ENCODE data around the gene ZSCAN32. TPM values are rescaled to one million over a fixed set of nuclear protein-coding genes. Genes with fewer than 3 reads are reported as not detected.

ZSCAN32 gene
- 10 to 100 TPM; 12.7 to 13.2 (median 12.7) TPM for total RNA-seq

- DNase-seq (peak; percentile 97), ATAC-seq (peak; percentile 98 to 99)
- Mint-ChIP-seq H3K4me1 (ENCODE audit: low read depth) (peaks cover 49% of the 10 kb centered on the region), H3K36me3 (ENCODE audit: insufficient read depth) (peaks cover 50% of the 10 kb centered on the region), H3K4me3 (peak within 1 kb of the TSS; percentile 95), H3K27me3 (ENCODE audit: low read depth) (no peaks in the 10 kb centered on the region), H3K9me3 (peaks cover 20% of the 10 kb centered on the region)
Measured at GRCh38 chr16:3400779-3401688, at the start of gene ZSCAN32, which contains the start of gene ZNF174. Gene ZSCAN32 (minus strand): TSS chr16:3401004. CDS start chr16:3397557, 3,447 bp downstream. Gene ZNF174 (plus strand): TSS chr16:3401215. CDS start chr16:3402005, 790 bp downstream.

- DNase-seq (peak; percentile 18), ATAC-seq (peak; percentile 70)
- H3K36me3 Mint-ChIP-seq (ENCODE audit: insufficient read depth): peaks cover 22% of the 10 kb centered on the region
- H3K4me3 Mint-ChIP-seq: peak overlapping the region; percentile 99
- H3K27me3 Mint-ChIP-seq (ENCODE audit: low read depth): no peaks in the 10 kb centered on the region
- peaks cover 4% of the 10 kb centered on the region for H3K9me3 Mint-ChIP-seq
- peaks cover 23% of the 10 kb centered on the region for H3K4me1 Mint-ChIP-seq (ENCODE audit: low read depth)
Measured at GRCh38 chr16:3444032-3444388, 43.2 kb upstream of the ZSCAN32 start.

GRCh38 chr16:3443108-3444031, 42.6 kb upstream of the ZSCAN32 start, which contains the start of the genes NAA60 and ZNF597:
Gene NAA60 (plus strand): TSS chr16:3443680. CDS start chr16:3476228, 32,548 bp downstream.
Gene ZNF597 (minus strand): TSS chr16:3443504. CDS start chr16:3443153, 351 bp downstream.
- Mint-ChIP-seq H3K27me3 (ENCODE audit: low read depth) (no peaks in the 10 kb centered on the region), H3K9me3 (peaks cover 4% of the 10 kb centered on the region), H3K36me3 (ENCODE audit: insufficient read depth) (peaks cover 22% of the 10 kb centered on the region), H3K4me1 (ENCODE audit: low read depth) (peaks cover 23% of the 10 kb centered on the region), H3K4me3 (peak within 1 kb of the TSS; percentile 99)
- ATAC-seq (peak; percentile 93 to 95), DNase-seq (peak; percentile 70)

GRCh38 chr16:3439637-3440036, 38.8 kb upstream of the ZSCAN32 start:
- Mint-ChIP-seq H3K4me1 (ENCODE audit: low read depth) (peaks cover 18% of the 10 kb centered on the region), H3K27me3 (ENCODE audit: low read depth) (peaks cover 3% of the 10 kb centered on the region), H3K36me3 (ENCODE audit: insufficient read depth) (peaks cover 24% of the 10 kb centered on the region), H3K9me3 (peaks cover 4% of the 10 kb centered on the region), H3K4me3 (no peak overlapping the region)
- ATAC-seq (no peak), DNase-seq (no peak)

- Mint-ChIP-seq H3K27me3 (ENCODE audit: low read depth) (peaks cover 3% of the 10 kb centered on the region), H3K9me3 (peaks cover 8% of the 10 kb centered on the region), H3K4me3 (no peak overlapping the region), H3K4me1 (ENCODE audit: low read depth) (peaks cover 14% of the 10 kb centered on the region), H3K36me3 (ENCODE audit: insufficient read depth) (peaks cover 12% of the 10 kb centered on the region)
- ATAC-seq (no peak), DNase-seq (no peak)
Measured at GRCh38 chr16:3434373-3434772, 33.6 kb upstream of the ZSCAN32 start.

GRCh38 chr16:3431779-3432219, 31.0 kb upstream of the ZSCAN32 start:
- H3K36me3 Mint-ChIP-seq (ENCODE audit: insufficient read depth): peaks cover 8% of the 10 kb centered on the region
- ATAC-seq: peak; percentile 81 to 90
- peaks cover 12% of the 10 kb centered on the region for H3K4me1 Mint-ChIP-seq (ENCODE audit: low read depth)
- no peaks in the 10 kb centered on the region for H3K27me3 Mint-ChIP-seq (ENCODE audit: low read depth)
- peaks cover 8% of the 10 kb centered on the region for H3K9me3 Mint-ChIP-seq
- DNase-seq: peak; percentile 12
- H3K4me3 Mint-ChIP-seq: peak overlapping the region; percentile 56

- H3K4me1 Mint-ChIP-seq (ENCODE audit: low read depth): no peaks in the 10 kb centered on the region
- H3K27me3 Mint-ChIP-seq (ENCODE audit: low read depth): no peaks in the 10 kb centered on the region
- H3K4me3 Mint-ChIP-seq: no peak overlapping the region
- H3K9me3 Mint-ChIP-seq: peaks cover 36% of the 10 kb centered on the region
- DNase-seq: no peak
- no peak for ATAC-seq
- peaks cover 17% of the 10 kb centered on the region for H3K36me3 Mint-ChIP-seq (ENCODE audit: insufficient read depth)
Measured at GRCh38 chr16:3413730-3414379, 13.1 kb upstream of the ZSCAN32 start.

- no peak for ATAC-seq
- H3K4me3 Mint-ChIP-seq: no peak overlapping the region
- H3K4me1 Mint-ChIP-seq (ENCODE audit: low read depth): peaks cover 5% of the 10 kb centered on the region
- H3K27me3 Mint-ChIP-seq (ENCODE audit: low read depth): no peaks in the 10 kb centered on the region
- H3K9me3 Mint-ChIP-seq: peaks cover 43% of the 10 kb centered on the region
- no peak for DNase-seq
- peaks cover 59% of the 10 kb centered on the region for H3K36me3 Mint-ChIP-seq (ENCODE audit: insufficient read depth)
Measured at GRCh38 chr16:3408561-3409197, 7.9 kb upstream of the ZSCAN32 start.

- DNase-seq (no peak), ATAC-seq (no peak)
- peaks cover 52% of the 10 kb centered on the region for H3K36me3 Mint-ChIP-seq (ENCODE audit: insufficient read depth)
- no peaks in the 10 kb centered on the region for H3K27me3 Mint-ChIP-seq (ENCODE audit: low read depth)
- H3K4me1 Mint-ChIP-seq (ENCODE audit: low read depth): peaks cover 43% of the 10 kb centered on the region
- peaks cover 21% of the 10 kb centered on the region for H3K9me3 Mint-ChIP-seq
- peak overlapping the region; percentile 95 for H3K4me3 Mint-ChIP-seq
Measured at GRCh38 chr16:3401719-3402397, 1.1 kb upstream of the ZSCAN32 start.

GRCh38 chr16:3400446-3400778, 392 bp downstream of the ZSCAN32 start:
- peak overlapping the region; percentile 95 for H3K4me3 Mint-ChIP-seq
- H3K9me3 Mint-ChIP-seq: peaks cover 16% of the 10 kb centered on the region
- peaks cover 50% of the 10 kb centered on the region for H3K36me3 Mint-ChIP-seq (ENCODE audit: insufficient read depth)
- no peaks in the 10 kb centered on the region for H3K27me3 Mint-ChIP-seq (ENCODE audit: low read depth)
- DNase-seq (no peak), ATAC-seq (peak in 1 of 2 donors; percentile 52)
- peaks cover 50% of the 10 kb centered on the region for H3K4me1 Mint-ChIP-seq (ENCODE audit: low read depth)

GRCh38 chr16:3389663-3390338, 11.0 kb downstream of the ZSCAN32 start:
- ATAC-seq (no peak), DNase-seq (no peak)
- Mint-ChIP-seq H3K4me1 (ENCODE audit: low read depth) (peaks cover 6% of the 10 kb centered on the region), H3K9me3 (peaks cover 45% of the 10 kb centered on the region), H3K36me3 (ENCODE audit: insufficient read depth) (peaks cover 81% of the 10 kb centered on the region), H3K27me3 (ENCODE audit: low read depth) (no peaks in the 10 kb centered on the region), H3K4me3 (no peak overlapping the region)

- Mint-ChIP-seq H3K36me3 (ENCODE audit: insufficient read depth) (peaks cover 81% of the 10 kb centered on the region), H3K9me3 (peaks cover 46% of the 10 kb centered on the region), H3K27me3 (ENCODE audit: low read depth) (no peaks in the 10 kb centered on the region), H3K4me1 (ENCODE audit: low read depth) (no peaks in the 10 kb centered on the region), H3K4me3 (no peak overlapping the region)
- ATAC-seq (no peak), DNase-seq (no peak)
Measured at GRCh38 chr16:3388325-3388724, 12.5 kb downstream of the ZSCAN32 start.
